C4-2B (cell line): ENCODE results near the gene PRKCA.

Source experiments
- CTCF ChIP-seq: fragments of 450-650 bp; conservative IDR thresholded peaks from 2 replicates; pipeline ENCODE4 v1.5.1; 2017; ENCODE audit warnings: mild to moderate bottlenecking
- ZFX ChIP-seq: fragments of 450-650 bp; IDR thresholded peaks from 2 replicates; pipeline ENCODE4 v1.6.1; 2017

GRCh38 chr17:66386498-66387351 lies 84.3 kb downstream of the PRKCA start:
- TF ChIP-seq CTCF = no peak
- no peak for TF ChIP-seq ZFX
